HG03558 (cell line): ENCODE measurements around the gene RHEBL1.

Experiments
- ATAC-seq: cut with Tn5 transposase; IDR thresholded peaks from one replicate; pipeline ENCODE4 v1.9.1; 2021; ENCODE audit warnings: moderate number of reproducible peaks; ENCODE audit not compliant: unreplicated experiment; ENCODE audit errors: extremely low read depth

RHEBL1 gene

DNA sequence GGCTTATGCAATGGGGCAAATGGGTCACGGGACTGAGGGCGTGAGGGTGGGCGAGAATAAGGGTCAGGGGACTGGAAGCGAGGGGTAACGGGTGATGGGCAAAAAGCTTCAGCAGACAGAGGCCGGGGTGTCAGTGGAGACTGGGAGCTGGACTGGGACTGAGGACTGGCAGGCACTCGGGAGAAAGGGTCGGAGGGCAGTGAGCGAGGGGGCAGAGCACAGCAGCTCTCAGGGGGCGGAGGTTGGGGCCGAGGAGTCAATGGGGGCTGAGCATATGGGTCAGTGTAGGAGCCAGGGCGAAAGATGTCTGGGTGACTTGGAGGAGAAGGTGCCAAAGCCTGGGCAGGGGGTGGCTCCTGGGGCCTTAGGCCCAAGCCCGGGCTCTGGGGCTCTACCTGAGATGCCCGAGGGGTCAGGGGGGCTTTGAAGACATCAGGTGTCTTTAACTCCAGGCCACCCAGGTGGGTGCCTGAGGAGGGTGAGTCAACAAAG lies 29.4 kb downstream of the RHEBL1 start:
- ATAC-seq: no peak

DNA sequence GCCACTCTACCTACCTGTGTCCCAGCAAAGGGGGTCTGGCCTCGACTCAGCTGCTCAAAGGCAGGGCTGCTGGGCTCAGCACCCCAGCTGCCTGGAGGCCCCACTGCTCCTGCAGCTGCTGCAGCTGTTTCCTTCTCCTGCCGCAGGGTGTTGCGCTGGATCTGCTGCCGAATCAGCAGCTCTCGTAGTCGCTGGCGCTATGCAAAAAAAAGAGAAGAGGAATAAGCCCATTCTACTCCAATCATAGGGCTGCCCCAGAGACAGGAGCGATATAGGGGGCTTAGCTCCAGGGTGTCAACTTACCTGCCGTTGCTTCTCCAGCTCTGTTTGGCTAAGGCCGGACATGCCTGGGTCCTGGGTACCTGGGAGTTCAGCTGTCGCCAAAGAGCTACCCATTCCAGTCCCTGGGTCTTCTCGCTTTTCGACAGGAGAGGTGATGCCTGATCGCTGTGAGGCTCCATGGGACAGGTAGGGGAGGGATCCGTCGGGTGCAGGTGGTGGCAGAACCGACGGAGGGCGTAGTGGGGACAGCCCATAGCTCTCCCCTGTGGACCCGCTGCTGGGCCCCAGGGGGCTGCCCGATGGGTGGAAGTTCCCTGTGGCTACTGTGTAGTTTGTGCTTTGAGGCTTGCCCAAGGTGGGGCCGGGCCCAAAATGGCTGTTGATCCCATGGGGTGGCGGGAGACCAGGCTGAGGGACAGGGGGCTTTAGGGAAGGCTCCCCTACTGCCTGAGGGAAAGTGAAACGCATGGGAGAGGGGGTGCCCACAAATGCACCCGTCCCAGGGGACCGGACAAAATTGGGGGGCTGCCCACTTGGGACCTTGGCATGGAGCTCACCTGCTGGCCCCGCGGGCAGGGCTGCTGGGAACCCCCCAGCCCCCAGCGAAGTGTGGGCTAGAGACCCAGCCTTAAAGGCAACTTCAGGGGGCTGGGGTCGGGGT lies 30.1 kb downstream of the RHEBL1 start:
- ATAC-seq: no peak

DNA sequence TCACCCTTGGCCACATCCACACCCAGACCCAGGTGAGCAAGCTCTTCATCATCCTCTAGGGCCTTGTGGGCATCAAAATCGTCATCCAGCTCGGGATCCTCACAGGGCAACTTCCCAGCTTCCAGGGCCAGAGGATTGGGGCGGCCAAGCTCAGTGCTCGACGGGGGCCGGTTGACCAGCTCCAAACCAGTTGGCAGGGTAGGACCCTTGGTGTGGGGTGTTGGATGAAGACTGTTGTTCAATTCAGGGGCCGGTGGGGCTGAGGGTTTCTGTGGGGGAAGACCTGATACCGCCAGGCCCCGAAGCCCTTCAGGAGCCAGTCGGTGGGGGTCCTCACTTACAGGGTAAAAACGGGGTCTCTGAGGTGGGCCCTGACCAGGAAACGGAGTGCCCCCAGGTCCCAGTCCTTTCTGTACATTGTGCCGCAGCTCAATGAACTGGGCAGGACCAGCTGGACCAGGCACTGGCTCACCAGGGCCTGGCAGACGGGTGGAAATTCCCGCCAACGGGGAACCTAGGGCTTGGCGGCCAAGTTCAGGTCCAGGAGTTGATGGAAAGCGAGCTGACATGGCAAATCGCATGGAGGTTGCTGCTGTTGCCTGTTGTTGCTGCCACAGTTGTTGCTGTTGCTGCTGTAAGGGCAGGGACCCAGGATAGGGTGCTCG lies 31.4 kb downstream of the RHEBL1 start:
- ATAC-seq: no peak

DNA sequence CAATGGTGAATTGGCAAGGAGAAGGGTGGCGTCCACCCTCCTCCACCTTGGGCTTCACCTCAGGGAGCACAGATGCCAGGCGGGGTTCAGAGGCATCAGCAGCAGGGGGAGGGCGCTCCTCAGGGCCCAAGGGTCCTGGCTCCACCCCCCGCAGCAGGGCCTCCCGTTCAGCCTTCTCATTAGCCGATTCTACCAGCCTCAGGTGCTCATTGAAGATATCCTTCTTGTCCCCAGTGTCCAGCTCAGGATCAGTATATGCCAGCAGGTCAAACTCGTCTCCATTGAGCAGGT lies 31.9 kb downstream of the RHEBL1 start:
- ATAC-seq: no peak

DNA sequence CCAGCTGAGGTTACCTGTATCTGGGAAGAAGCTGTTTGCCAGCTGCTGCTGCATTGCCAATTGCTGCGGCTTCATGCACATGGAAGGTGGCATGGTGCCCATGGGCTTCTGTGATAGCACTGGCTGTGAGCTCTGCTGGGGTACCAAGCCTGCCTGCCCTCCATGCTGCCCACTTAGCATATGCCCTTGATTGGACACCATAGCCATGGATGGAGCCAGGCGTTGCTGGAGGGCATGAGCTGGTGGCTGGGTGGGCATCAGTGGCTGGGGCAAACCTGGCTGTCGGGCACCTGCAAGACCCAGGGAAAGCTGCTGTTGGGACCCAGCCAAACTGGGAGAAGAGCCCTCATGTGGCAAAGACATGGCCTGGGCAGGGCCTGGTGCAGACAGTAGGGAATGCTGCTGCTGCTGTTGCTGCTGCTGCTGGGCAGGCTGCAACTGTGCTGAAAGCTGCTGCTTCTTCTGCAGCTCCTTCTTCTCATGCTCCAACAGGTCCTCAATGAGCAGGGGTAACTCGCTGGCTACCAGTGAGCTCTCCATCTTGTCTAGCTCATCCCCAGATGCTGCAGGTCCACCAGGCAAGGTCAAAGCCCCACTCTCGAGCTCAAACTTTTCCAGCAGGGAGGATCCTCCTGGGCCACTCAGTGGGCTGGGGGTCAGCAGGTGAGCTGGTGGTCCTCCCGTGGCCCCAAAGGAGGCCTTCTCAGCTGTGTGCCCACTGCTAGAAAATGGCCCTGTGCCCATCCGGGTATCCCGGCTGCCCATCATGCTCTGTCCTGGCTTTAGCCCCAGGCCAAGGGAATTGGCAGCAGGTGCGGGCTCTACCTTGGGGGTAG lies 32.5 kb downstream of the RHEBL1 start:
- ATAC-seq: no peak

DNA sequence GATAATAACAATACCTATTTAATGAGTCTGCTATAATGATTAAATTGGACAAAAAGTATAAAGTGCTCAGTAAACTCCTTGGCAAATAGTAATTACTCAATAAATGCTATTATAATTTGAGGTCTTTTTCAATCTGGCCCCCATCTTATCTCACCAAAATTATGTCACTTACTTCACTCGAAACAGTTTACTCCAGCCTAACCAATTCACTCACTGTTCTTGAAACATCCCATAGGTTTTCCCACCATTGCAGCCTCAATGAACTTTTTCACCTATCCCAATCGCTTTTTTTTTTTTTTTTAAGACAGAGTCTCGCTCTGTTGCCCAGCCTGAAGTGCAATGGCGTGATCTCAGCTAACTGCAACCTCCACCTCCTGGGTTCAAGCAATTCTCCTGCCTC lies 33.8 kb downstream of the RHEBL1 start:
- ATAC-seq: no peak

DNA sequence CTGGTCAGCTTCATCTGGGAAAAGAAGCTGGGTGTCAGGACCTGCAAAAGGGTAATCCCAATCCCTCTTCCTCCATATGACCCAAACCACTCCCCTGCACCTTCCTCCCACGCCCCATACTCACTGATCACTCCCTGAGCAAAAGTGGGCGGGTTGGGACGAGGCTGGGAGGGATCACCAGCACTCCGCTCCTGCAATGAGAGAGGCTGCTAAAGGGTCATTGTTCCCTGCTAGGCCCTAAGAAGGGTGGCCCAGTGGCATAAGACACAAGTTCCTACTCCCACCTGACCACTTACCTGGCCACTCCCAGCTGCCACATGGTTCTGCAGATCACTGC lies 35.5 kb downstream of the RHEBL1 start:
- no peak for ATAC-seq

DNA sequence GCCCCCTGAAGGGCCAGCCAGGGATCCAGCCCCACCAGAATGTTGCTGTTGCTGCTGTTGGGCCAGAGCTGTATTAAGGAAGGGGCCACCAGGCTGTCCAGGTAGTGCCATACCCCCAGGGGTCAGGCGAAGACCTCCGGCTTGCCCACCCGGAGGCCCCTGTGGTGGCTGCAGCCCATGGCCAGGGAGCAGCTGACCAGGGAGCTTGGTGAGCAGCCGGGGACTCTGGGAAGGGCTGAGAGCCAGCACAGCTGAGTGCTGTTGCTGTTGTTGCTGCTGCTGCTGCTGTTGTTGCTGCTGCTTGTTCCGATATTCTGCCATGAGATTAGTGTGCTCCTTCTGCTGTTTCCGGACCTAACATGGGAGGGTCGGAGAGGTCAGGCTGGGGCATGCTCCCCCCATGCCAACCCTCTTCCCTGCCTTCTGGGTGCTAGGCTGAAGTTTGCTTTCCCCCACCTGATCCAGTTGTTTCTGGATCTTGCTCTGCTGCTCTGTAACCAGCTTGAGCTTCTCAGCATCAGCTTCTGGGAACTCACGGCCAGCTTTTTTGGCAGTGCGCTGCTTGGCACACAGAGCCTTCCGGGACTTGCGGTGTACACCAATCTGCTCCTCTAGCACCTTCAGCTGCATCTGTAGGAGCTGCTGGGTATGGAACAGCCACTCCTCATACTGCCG lies 36.0 kb downstream of the RHEBL1 start:
- no peak for ATAC-seq

DNA sequence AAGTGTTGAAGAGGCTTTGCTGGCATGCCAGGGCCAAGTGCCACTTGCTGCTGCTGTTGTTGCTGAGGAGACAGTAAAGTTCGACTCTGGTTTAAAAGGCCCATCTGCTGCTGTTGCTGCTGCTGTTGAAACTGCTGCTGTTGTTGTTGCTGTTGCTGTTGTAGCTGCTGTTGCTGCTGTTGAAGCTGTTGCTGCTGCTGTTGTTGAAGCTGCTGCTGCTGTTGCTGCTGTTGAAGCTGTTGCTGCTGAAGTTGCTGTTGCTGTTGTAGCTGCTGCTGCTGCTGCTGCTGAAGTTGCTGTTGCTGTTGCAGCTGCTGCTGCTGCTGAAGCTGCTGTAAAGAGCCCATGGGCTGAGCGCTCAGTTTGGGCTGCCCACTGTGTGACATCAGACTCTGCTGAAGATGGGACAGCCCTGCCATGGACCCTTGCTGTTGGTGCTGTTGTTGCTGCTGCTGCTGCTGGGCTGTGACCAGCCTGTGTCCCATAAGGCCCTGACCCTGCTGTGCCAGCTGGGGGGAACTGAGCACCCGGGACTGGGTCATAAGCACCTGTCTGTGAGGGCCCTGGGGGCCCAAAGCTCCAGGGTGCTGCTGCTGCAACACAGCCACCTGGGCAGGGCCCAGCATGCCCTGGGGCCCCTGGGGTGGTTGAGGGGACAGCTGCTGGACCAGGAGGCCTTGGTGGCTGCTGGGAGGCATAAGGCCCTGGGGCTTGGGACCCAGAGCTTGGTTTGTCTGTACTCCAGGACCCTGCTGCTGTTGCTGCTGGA lies 36.9 kb downstream of the RHEBL1 start:
- ATAC-seq: no peak

DNA sequence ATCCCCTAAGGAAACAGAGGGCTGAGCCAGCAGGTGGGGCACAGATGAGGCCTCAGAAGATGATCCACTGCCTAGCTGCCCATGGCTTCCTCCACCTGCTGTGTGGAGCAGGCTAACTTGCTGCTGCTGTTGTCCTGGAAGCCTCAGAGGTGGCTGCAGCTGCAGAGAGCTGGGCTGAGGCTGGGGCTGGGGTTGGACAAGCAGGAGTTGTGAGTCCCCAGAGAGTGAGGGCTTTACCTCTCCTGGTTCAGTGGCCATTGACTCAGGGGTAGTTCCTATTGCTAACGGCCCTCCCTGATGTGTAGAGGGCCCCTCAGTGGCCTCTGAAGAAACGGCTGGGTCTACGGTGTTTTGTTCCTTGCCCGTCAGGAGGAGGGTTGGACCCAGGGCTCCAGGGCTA lies 37.5 kb downstream of the RHEBL1 start:
- no peak for ATAC-seq

DNA sequence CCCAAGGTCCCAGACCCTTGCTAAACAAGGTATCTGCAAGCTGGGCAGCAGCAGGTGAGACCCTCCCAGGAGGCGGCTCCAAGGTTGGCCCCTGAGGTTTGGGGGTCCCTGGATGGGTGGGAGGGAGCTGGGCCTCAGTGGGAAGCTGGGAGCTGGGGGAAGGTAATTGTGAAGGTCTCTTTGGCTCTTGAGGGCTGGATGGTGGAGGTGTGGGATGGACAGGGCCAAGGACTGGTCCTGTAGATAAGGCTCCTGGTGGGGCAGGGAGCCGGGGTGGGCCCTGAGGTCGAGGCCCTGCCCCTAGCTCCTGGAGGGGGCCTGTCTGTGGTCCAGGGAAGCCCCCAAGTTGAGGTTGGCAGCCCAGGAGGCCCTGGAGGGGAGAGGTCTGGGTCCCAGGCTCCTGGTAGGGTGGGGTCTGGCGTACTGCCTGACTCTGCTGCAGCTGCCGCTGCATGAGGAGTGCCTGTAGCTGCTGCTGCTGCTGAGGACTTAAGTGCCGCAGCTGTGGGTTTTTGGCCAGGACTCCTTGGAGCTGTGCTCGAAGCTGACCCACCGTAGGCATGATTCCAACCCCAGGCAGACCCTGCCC lies 38.1 kb downstream of the RHEBL1 start:
- no peak for ATAC-seq

DNA sequence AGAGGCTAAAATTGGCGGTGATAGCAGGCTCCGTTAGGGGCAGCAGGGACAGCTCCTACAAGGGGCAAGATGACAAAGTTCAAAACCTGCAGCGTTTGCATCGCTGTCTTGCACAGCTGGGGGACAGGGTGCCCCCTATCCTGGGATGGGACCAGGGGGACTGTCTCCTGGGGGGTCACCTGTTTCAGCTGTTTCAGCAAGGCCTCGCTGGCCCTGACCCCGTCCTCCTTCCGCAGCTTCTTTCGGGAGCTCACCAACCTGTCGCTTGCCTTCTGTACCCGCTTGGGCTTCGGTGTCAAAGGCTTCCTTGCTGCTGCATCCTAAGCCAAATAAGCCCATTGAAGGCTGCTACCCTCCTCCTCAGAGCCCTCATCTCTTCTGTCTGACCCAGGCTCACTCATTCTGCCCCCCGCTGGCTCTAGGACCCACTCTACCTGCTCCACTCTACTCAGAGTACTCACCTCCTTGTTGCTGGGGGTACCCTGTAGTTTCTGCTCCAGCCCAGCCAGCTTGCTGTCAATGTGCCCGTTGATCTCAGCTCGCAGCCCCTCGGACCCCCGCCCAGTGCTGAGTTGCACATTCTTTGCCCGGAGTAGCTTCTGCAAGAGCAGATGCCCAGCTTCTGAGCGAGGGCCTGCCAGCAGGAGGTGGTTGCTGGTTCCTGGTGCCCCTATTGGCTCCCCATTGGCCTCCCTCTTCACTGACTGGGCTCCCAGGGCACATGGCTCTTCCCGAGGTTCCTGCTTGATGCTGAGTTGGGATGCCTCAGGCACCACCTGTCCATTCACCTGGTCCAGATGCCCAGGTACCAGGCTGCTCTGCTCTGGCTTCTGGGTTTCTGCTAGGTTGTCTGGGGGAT lies 38.8 kb downstream of the RHEBL1 start:
- no peak for ATAC-seq

DNA sequence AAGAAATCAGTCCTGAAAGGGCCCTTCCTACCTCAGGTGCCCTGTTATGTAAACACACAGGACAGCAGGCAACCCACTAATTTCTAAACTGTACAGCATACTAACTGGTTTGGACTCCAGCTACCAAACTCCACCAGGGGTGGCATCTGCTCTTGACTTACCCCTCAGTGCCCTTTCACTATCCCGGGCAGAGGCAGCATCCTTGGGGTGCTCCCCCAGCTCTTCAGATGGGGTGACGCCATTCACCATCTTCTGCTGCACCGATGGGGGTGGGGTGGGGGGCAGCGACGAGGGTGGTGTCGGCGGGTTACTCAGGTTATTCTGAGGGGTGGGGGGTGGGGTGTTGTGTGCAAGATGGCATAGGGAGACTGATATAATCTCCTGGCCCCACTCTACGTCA lies 39.7 kb downstream of the RHEBL1 start:
- no peak for ATAC-seq

DNA sequence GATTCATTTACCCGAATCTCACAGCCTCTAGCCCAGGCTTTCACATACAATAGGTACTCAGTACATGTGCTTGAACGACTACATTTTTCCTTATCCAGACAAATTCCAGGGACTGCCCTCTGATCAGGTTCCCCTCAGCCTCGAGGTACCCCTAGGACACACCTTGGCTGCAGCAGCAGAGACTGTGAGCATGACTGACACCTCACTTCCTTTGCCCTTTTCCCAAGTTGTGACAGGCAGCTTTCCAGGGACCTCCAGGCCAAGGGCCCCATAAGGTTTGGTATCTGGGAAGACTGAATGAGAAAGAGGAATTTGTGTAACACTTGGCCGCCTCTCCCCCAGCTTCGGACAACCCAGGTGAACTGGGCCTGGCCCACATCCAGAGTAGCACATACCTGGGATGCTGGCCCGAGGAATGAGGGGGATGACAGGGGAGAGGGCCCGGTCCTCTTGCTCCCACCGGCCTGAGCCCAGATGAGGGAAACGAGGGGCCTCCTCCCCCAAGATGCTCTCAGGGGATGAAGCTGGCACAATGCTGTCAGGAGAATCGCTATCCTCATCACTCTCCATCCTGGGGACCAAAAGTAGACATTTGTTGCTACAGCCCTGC lies 41.0 kb downstream of the RHEBL1 start:
- ATAC-seq: no peak

DNA sequence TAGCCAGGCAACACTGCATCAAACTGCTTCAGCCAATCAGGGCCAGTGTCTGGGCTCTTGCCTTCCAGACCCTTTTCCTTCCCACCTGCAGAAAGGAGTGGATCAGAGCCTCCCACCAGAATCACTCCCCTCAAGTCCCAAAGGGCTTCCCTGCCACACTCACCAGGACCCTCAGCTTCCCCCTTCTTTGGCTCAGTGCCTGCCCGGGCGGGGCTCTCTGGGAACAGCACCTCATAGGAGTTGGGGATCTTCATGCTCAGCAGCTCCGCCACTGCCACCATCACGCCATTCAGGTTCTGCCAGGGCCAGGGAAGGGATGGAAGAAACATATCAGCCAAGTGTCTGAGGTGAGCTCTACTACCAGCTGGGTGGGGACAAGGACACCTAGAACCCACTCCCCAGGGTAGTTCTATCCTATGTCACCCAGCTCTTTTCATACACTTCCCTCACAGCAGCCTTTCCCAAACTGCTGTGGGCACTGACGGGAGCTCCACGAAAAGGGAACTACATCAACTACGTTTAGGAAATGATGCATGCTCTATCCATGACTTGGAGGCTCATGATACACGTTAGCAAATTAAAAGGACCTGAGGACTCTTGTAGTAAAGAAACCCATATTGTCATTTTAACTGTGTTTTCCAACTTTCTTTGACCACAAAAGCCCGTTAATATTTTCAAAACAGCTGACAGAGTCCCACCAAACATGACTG lies 41.8 kb downstream of the RHEBL1 start:
- no peak for ATAC-seq

DNA sequence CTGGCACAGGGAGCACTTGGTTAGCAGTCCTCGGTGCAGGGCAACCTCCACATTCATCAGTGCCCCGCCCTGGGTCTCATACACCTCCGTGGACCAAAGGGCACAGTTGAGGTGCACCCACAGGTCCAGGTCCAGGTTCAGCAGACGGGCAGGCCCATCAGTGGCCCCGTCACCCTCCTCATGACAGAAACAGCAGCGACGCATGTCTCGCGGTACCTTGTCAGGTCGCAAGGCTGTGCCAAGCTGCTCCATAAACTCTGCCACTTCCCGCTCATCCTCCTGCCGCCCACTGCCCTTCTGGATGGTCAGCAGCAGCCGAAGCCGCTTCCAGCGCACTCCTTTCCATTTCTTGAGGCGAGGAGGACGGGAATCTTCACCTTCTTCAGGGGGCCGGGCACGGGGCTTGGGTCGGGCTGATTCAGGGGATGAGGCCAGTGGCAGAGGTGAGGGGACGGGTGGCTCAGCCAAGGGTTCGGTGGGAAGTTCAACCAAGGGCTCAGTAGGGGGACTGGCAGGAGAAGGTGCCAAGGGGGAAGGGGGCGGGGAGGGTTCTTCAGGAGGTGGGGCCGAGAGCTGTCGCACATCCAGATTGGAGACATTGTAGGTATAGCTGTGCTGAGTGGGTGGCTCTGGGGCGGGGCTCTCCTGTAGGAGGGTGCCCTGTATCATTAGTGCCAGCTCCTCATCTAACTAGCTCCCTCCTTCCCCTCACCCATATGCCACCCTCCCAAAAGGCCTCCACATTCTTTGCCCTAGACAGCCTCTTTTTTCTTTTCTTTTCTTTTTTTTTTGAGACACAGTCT lies 42.9 kb downstream of the RHEBL1 start:
- ATAC-seq: no peak

DNA sequence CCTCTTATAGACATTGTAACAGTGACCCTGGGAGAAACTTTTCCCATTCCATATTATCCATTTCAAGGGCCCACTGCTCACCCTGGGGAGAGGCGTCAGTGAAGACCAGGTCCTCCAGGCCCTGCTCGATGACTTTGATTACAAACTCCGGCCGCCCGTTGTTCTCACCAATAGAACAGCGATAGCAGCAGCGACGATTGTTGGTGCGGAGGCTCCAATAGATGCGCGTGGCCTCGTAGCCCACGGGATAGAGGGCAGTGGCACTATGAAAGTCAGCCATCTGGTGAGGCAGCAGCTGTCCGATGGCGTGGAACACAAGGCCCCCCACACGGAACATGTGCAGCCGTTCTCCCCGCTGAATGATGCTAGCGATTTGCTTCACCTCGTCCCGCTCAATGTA lies 43.7 kb downstream of the RHEBL1 start:
- no peak for ATAC-seq
